ENCODE results near the gene TYMP. TPM values are rescaled to one million over a fixed set of nuclear protein-coding genes. Genes with fewer than 3 reads are reported as not detected.

Gene TYMP
- polyA plus RNA-seq, 2 of the 4 experiments (the other 2 are of a cell fraction) = 5.9 to 9.0 TPM

DNA sequence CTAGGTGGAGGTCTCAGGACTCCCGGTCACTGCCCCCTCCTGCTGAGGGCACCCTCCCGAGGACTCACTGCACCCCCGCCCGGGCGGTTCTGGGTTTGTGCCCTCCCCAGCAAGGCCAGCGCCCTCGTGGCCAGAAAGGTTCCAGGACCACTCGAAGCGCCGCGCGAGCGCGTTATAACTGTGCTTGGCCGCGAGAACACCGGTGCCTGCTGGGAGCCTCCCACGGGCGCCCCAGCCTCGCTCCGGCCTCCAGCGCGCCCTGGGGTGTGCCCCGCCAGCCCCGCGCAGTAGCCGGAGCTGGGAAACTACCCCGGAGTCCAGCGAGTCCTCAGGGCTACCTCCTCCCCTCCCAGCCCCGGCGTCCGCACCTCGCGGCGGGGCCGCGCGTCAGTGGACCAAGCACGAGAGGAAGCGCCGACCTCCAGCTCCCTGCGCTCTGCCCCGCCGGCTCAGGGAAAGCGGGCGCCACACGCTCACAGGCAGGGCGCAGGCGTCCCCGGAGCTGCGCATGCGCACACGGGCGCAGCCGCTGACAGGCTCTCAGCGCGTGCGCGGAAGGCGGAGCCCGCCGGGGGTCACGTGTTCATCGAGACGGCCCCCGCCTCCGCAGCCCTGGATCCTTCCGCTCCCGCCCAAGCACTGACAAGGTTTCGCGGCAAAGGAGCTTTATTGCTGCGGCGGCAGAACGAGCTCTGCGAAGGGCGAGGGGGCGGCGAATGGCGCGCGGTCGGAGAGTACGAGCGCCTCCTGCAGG lies 4.5 kb downstream of the TYMP start, which contains the start of gene SCO2 (continued):
- TF ChIP-seq HOXA7 (CRISPR knock-in tag; IDR thresholded peaks at IDR 0.05) (no peak), KDM1A (IDR thresholded peaks at IDR 0.05; ENCODE audit: low read depth) (no peak), BHLHE40 (IDR thresholded peaks at IDR 0.05; ENCODE audit: low read depth, low read length) (no peak), EHF (CRISPR knock-in tag; IDR thresholded peaks at IDR 0.05) (no peak), SMC3 (IDR thresholded peaks at IDR 0.05) (no peak), NFE2L2 (conservative IDR thresholded peaks at IDR 0.05; ENCODE audit: low read length) (no peak), HOXB5 (CRISPR knock-in tag; IDR thresholded peaks at IDR 0.05) (no peak), ZFP36 (IDR thresholded peaks at IDR 0.05; ENCODE audit: borderline replicate concordance, partially characterized antibody) (no peak), NPAS2 (CRISPR knock-in tag; IDR thresholded peaks at IDR 0.05; ENCODE audit: borderline replicate concordance) (0 out of 2 replicates have a peak, but pooled peaks have one; percentile 30), CBX2 (IDR thresholded peaks at IDR 0.05; ENCODE audit: borderline replicate concordance, low read depth) (no peak), SREBF2 (IDR thresholded peaks at IDR 0.05) (no peak), ZNF302 (CRISPR knock-in tag; IDR thresholded peaks at IDR 0.05) (no peak), RCOR1 (IDR thresholded peaks at IDR 0.05; ENCODE audit: low read depth, low read length) (no peak), POLR2A (IDR thresholded peaks at IDR 0.05; ENCODE audit: low read length) (peak; percentile 64), ZC3H11A (IDR thresholded peaks at IDR 0.05) (no peak), GATA3 (IDR thresholded peaks at IDR 0.05; ENCODE audit: borderline replicate concordance) (no peak), FOSB (CRISPR knock-in tag; IDR thresholded peaks at IDR 0.05) (no peak), EP300 (IDR thresholded peaks at IDR 0.05) (no peak), POLR2AphosphoS2 (conservative IDR thresholded peaks at IDR 0.05; ENCODE audit: low read length) (no peak), ESRRA (IDR thresholded peaks at IDR 0.05; ENCODE audit: borderline replicate concordance, low read length) (no peak), PHF8 (IDR thresholded peaks at IDR 0.05; ENCODE audit: borderline replicate concordance, low read depth) (no peak), HEYL (CRISPR knock-in tag; IDR thresholded peaks at IDR 0.05) (no peak), CHD2 (IDR thresholded peaks at IDR 0.05; ENCODE audit: low read length, partially characterized antibody) (no peak), JUNB (IDR thresholded peaks at IDR 0.05) (no peak)
- TF ChIP-seq, protein P1, sequence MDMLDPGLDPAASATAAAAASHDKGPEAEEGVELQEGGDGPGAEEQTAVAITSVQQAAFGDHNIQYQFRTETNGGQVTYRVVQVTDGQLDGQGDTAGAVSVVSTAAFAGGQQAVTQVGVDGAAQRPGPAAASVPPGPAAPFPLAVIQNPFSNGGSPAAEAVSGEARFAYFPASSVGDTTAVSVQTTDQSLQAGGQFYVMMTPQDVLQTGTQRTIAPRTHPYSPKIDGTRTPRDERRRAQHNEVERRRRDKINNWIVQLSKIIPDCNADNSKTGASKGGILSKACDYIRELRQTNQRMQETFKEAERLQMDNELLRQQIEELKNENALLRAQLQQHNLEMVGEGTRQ (IDR thresholded peaks at IDR 0.05) = peak; percentile 95
- TF ChIP-seq, protein P2, sequence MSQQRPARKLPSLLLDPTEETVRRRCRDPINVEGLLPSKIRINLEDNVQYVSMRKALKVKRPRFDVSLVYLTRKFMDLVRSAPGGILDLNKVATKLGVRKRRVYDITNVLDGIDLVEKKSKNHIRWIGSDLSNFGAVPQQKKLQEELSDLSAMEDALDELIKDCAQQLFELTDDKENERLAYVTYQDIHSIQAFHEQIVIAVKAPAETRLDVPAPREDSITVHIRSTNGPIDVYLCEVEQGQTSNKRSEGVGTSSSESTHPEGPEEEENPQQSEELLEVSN (IDR thresholded peaks at IDR 0.05; ENCODE audit: borderline replicate concordance, low read depth) = peak; percentile 31; the same call in 1 of the 2 replicates
- TF ChIP-seq, protein P3, sequence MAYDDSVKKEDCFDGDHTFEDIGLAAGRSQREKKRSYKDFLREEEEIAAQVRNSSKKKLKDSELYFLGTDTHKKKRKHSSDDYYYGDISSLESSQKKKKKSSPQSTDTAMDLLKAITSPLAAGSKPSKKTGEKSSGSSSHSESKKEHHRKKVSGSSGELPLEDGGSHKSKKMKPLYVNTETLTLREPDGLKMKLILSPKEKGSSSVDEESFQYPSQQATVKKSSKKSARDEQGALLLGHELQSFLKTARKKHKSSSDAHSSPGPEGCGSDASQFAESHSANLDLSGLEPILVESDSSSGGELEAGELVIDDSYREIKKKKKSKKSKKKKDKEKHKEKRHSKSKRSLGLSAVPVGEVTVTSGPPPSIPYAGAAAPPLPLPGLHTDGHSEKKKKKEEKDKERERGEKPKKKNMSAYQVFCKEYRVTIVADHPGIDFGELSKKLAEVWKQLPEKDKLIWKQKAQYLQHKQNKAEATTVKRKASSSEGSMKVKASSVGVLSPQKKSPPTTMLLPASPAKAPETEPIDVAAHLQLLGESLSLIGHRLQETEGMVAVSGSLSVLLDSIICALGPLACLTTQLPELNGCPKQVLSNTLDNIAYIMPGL (CRISPR knock-in tag; IDR thresholded peaks at IDR 0.05; ENCODE audit: borderline replicate concordance) = no peak
- TF ChIP-seq, protein P4, sequence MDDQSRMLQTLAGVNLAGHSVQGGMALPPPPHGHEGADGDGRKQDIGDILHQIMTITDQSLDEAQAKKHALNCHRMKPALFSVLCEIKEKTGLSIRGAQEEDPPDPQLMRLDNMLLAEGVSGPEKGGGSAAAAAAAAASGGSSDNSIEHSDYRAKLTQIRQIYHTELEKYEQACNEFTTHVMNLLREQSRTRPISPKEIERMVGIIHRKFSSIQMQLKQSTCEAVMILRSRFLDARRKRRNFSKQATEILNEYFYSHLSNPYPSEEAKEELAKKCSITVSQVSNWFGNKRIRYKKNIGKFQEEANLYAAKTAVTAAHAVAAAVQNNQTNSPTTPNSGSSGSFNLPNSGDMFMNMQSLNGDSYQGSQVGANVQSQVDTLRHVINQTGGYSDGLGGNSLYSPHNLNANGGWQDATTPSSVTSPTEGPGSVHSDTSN (IDR thresholded peaks at IDR 0.05) = no peak
- TF ChIP-seq, protein P5, sequence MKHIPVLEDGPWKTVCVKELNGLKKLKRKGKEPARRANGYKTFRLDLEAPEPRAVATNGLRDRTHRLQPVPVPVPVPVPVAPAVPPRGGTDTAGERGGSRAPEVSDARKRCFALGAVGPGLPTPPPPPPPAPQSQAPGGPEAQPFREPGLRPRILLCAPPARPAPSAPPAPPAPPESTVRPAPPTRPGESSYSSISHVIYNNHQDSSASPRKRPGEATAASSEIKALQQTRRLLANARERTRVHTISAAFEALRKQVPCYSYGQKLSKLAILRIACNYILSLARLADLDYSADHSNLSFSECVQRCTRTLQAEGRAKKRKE (CRISPR knock-in tag; IDR thresholded peaks at IDR 0.05; ENCODE audit: low read depth) = no peak
- TF ChIP-seq, protein P6, sequence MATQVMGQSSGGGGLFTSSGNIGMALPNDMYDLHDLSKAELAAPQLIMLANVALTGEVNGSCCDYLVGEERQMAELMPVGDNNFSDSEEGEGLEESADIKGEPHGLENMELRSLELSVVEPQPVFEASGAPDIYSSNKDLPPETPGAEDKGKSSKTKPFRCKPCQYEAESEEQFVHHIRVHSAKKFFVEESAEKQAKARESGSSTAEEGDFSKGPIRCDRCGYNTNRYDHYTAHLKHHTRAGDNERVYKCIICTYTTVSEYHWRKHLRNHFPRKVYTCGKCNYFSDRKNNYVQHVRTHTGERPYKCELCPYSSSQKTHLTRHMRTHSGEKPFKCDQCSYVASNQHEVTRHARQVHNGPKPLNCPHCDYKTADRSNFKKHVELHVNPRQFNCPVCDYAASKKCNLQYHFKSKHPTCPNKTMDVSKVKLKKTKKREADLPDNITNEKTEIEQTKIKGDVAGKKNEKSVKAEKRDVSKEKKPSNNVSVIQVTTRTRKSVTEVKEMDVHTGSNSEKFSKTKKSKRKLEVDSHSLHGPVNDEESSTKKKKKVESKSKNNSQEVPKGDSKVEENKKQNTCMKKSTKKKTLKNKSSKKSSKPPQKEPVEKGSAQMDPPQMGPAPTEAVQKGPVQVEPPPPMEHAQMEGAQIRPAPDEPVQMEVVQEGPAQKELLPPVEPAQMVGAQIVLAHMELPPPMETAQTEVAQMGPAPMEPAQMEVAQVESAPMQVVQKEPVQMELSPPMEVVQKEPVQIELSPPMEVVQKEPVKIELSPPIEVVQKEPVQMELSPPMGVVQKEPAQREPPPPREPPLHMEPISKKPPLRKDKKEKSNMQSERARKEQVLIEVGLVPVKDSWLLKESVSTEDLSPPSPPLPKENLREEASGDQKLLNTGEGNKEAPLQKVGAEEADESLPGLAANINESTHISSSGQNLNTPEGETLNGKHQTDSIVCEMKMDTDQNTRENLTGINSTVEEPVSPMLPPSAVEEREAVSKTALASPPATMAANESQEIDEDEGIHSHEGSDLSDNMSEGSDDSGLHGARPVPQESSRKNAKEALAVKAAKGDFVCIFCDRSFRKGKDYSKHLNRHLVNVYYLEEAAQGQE (IDR thresholded peaks at IDR 0.05) = no peak
- TF ChIP-seq, protein P7, sequence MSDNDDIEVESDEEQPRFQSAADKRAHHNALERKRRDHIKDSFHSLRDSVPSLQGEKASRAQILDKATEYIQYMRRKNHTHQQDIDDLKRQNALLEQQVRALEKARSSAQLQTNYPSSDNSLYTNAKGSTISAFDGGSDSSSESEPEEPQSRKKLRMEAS (IDR thresholded peaks at IDR 0.05) = peak; percentile 44; the same call in 1 of the 2 replicates

All from A549 (cell line).